HEK293 (cell line): ENCODE data around the gene CACHD1.
A peak's percentile ranks its signal among the peaks of the same experiment; 100 is the strongest.

Source experiments
- GLIS2 ChIP-seq: fragments of 450-650 bp; formaldehyde crosslinking; IDR thresholded peaks from 2 replicates; pipeline ENCODE4 v1.5.1; 2016; ENCODE audit warnings: missing biosample characterization, missing genetic modification characterization
- MZF1 ChIP-seq: fragments of 450-650 bp; formaldehyde crosslinking; IDR thresholded peaks from 2 replicates; pipeline ENCODE4 v1.5.1; 2017; ENCODE audit warnings: missing biosample characterization, missing genetic modification characterization, borderline replicate concordance
- PRDM1 ChIP-seq: fragments of 450-650 bp; formaldehyde crosslinking; IDR thresholded peaks from 2 replicates; pipeline ENCODE4; 2016; ENCODE audit warnings: missing biosample characterization, missing genetic modification characterization
- PRDM10 ChIP-seq: fragments of 450-650 bp; formaldehyde crosslinking; IDR thresholded peaks from 2 replicates; pipeline ENCODE4 v1.5.1; 2016; ENCODE audit warnings: missing biosample characterization, missing genetic modification characterization
- TCF7L2 ChIP-seq: IDR thresholded peaks from 2 replicates; pipeline ENCODE4 v1.6.1; 2011; ENCODE audit warnings: low read depth, mild to moderate bottlenecking, inconsistent platforms, low read length, moderate library complexity, borderline replicate concordance
- TSHZ1 ChIP-seq: fragments of 450-650 bp; formaldehyde crosslinking; IDR thresholded peaks from 2 replicates; pipeline ENCODE4 v1.5.1; 2016; ENCODE audit warnings: missing biosample characterization, missing genetic modification characterization, borderline replicate concordance
- ZBTB10 ChIP-seq: fragments of 450-650 bp; formaldehyde crosslinking; IDR thresholded peaks from 2 replicates; pipeline ENCODE4 v1.5.1; 2016; ENCODE audit warnings: missing biosample characterization, missing genetic modification characterization
- ZFP37 ChIP-seq: fragments of 450-650 bp; formaldehyde crosslinking; IDR thresholded peaks from 2 replicates; pipeline ENCODE4 v1.5.1; 2016; ENCODE audit warnings: missing biosample characterization, missing genetic modification characterization
- ZNF184 ChIP-seq: fragments of 450-650 bp; IDR thresholded peaks from 2 replicates; pipeline ENCODE4 v1.5.1; 2018; ENCODE audit warnings: missing biosample characterization, mild to moderate bottlenecking, missing genetic modification characterization
- ZNF26 ChIP-seq: fragments of 450-650 bp; formaldehyde crosslinking; IDR thresholded peaks from 2 replicates; pipeline ENCODE4 v1.5.1; 2016; ENCODE audit warnings: missing biosample characterization, missing genetic modification characterization
- ZNF341 ChIP-seq: fragments of 450-650 bp; formaldehyde crosslinking; IDR thresholded peaks from 2 replicates; pipeline ENCODE4; 2016; ENCODE audit warnings: low read depth, missing biosample characterization, missing genetic modification characterization
- ZNF362 ChIP-seq: fragments of 450-650 bp; formaldehyde crosslinking; IDR thresholded peaks from 2 replicates; pipeline ENCODE4 v1.5.1; 2016; ENCODE audit warnings: missing biosample characterization, missing genetic modification characterization
- ZNF37A ChIP-seq: fragments of 450-650 bp; IDR thresholded peaks from 2 replicates; pipeline ENCODE4 v1.5.1; 2018; ENCODE audit warnings: missing biosample characterization, missing genetic modification characterization
- ZNF473 ChIP-seq: fragments of 450-650 bp; formaldehyde crosslinking; IDR thresholded peaks from 2 replicates; pipeline ENCODE4 v1.5.1; 2017; ENCODE audit warnings: missing biosample characterization, missing genetic modification characterization
- ZNF48 ChIP-seq: fragments of 450-650 bp; formaldehyde crosslinking; IDR thresholded peaks from 2 replicates; pipeline ENCODE4 v1.5.1; 2016; ENCODE audit warnings: missing biosample characterization, missing genetic modification characterization
- ZNF571 ChIP-seq: fragments of 450-650 bp; formaldehyde crosslinking; IDR thresholded peaks from 2 replicates; pipeline ENCODE4 v1.5.0; 2017; ENCODE audit warnings: missing biosample characterization, missing genetic modification characterization
- ZNF580 ChIP-seq: fragments of 450-650 bp; formaldehyde crosslinking; IDR thresholded peaks from 2 replicates; pipeline ENCODE4 v1.5.1; 2016; ENCODE audit warnings: missing biosample characterization, missing genetic modification characterization
- ZNF639 ChIP-seq: fragments of 450-650 bp; formaldehyde crosslinking; IDR thresholded peaks from 2 replicates; pipeline ENCODE4 v1.5.1; 2016; ENCODE audit warnings: missing biosample characterization, missing genetic modification characterization
- ZNF660 ChIP-seq: fragments of 450-650 bp; IDR thresholded peaks from 2 replicates; pipeline ENCODE4 v1.5.1; 2018; ENCODE audit warnings: missing biosample characterization, mild to moderate bottlenecking, missing genetic modification characterization
- ZNF677 ChIP-seq: fragments of 450-650 bp; IDR thresholded peaks from 2 replicates; pipeline ENCODE4 v1.5.0; 2018; ENCODE audit warnings: missing biosample characterization, mild to moderate bottlenecking, missing genetic modification characterization, moderate library complexity
- ZNF692 ChIP-seq: fragments of 450-650 bp; formaldehyde crosslinking; IDR thresholded peaks from 2 replicates; pipeline ENCODE4 v1.5.1; 2016; ENCODE audit warnings: missing biosample characterization, missing genetic modification characterization
- ZSCAN23 ChIP-seq: fragments of 450-650 bp; formaldehyde crosslinking; IDR thresholded peaks from 2 replicates; pipeline ENCODE4 v1.5.1; 2016; ENCODE audit warnings: missing biosample characterization, missing genetic modification characterization
- ZSCAN30 ChIP-seq: fragments of 450-650 bp; IDR thresholded peaks from 2 replicates; pipeline ENCODE4 v1.5.1; 2018; ENCODE audit warnings: missing biosample characterization, mild to moderate bottlenecking, missing genetic modification characterization, moderate library complexity

Gene CACHD1

GRCh38 chr1:64505944-64506655 is 36.2 kb downstream of the CACHD1 start (continued):
- peak; percentile 55 for TF ChIP-seq PRDM10 (tag by site-specific recombination)
- no peak for TF ChIP-seq ZNF571 (tag by site-specific recombination)
- peak; percentile 97 for TF ChIP-seq ZNF362
- no peak for TF ChIP-seq ZBTB10 (tag by site-specific recombination)
- TF ChIP-seq ZSCAN23 (tag by site-specific recombination), result peak; percentile 82
- peak; percentile 70; the same call in 1 of the 2 replicates for TF ChIP-seq ZFP37
- TF ChIP-seq ZNF341 (tag by site-specific recombination), result peak; percentile 95
- TF ChIP-seq MZF1 (tag by site-specific recombination), result no peak
- no peak for TF ChIP-seq ZNF473 (tag by site-specific recombination)
- no peak for TF ChIP-seq ZNF26
- 0 out of 2 replicates have a peak, but pooled peaks have one; percentile 24 for TF ChIP-seq ZNF37A
- no peak for TF ChIP-seq ZNF677 (tag by site-specific recombination)
- peak; percentile 94 for TF ChIP-seq ZNF580 (tag by site-specific recombination)
- TF ChIP-seq TSHZ1 (tag by site-specific recombination), result peak; percentile 91; the same call in 1 of the 2 replicates
- TF ChIP-seq ZNF692, result peak; percentile 71
- TF ChIP-seq PRDM1 (tag by site-specific recombination), result 0 out of 2 replicates have a peak, but pooled peaks have one; percentile 12
- peak; percentile 59; the same call in 1 of the 2 replicates for TF ChIP-seq ZNF184 (tag by site-specific recombination)
- TF ChIP-seq ZNF48, result no peak
- peak; percentile 82; the same call in 1 of the 2 replicates for TF ChIP-seq ZSCAN30 (tag by site-specific recombination)
- TF ChIP-seq GLIS2 (tag by site-specific recombination), result peak; percentile 49
- TF ChIP-seq ZNF660 (tag by site-specific recombination), result peak; percentile 81
- peak; percentile 94 for TF ChIP-seq ZNF639 (tag by site-specific recombination)
- TF ChIP-seq TCF7L2, result peak; percentile 94
